GM23248 (cell line): ENCODE results near the gene ALKBH3. TPM values are rescaled to one million over a fixed set of nuclear protein-coding genes. Genes with fewer than 3 reads are reported as not detected.

Experiments used
- DNase-seq: peaks from one replicate; pipeline ENCODE4 v3.0.0-alpha.2; 2015
- H2AFZ ChIP-seq: fragments of 200-600 bp; sonication (generic); 2 replicates; pipeline ENCODE4 v1.6.1; 2016; ENCODE audit warnings: antibody characterized with exemption
- H3F3A ChIP-seq: fragments of 200-600 bp; sonication (generic); 2 replicates; pipeline ENCODE4 v1.6.1; 2016; ENCODE audit warnings: mild to moderate bottlenecking, antibody characterized with exemption, mixed run types; ENCODE audit not compliant: insufficient read depth
- H3K27ac ChIP-seq: fragments of 200-600 bp; sonication (generic); 2 replicates; pipeline ENCODE4 v1.5.1; 2016; ENCODE audit warnings: mild to moderate bottlenecking
- H3K27me3 ChIP-seq: fragments of 200-600 bp; sonication (generic); replicated peaks from 2 replicates; pipeline ENCODE4 v1.6.1; 2016; ENCODE audit warnings: mild to moderate bottlenecking; ENCODE audit not compliant: insufficient read depth
- H3K36me3 ChIP-seq: fragments of 200-600 bp; sonication (generic); 2 replicates; pipeline ENCODE4 v1.6.1; 2016; ENCODE audit warnings: low read depth, mild to moderate bottlenecking
- H3K4me1 ChIP-seq: fragments of 200-600 bp; sonication (generic); 2 replicates; pipeline ENCODE4 v1.6.1; 2016; ENCODE audit warnings: mild to moderate bottlenecking; ENCODE audit not compliant: insufficient read depth
- H3K4me2 ChIP-seq: fragments of 200-600 bp; sonication (generic); one replicate; pipeline ENCODE4 v1.6.1; 2016; ENCODE audit warnings: mild to moderate bottlenecking; ENCODE audit not compliant: unreplicated experiment
- H3K4me3 ChIP-seq: fragments of 200-600 bp; sonication (generic); 2 replicates; pipeline ENCODE4 v1.5.1; 2016; ENCODE audit warnings: mild to moderate bottlenecking
- H3K79me2 ChIP-seq: fragments of 200-600 bp; sonication (generic); 2 replicates; pipeline ENCODE4 v1.6.1; 2016; ENCODE audit warnings: mild to moderate bottlenecking; ENCODE audit not compliant: insufficient read depth
- H3K9ac ChIP-seq: fragments of 200-600 bp; sonication (generic); 2 replicates; pipeline ENCODE4 v1.6.1; 2016; ENCODE audit warnings: mild to moderate bottlenecking
- H3K9me2 ChIP-seq: fragments of 200-600 bp; sonication (generic); 2 replicates; pipeline ENCODE4 v1.6.1; 2016; ENCODE audit warnings: mixed run types, mild to moderate bottlenecking, moderate library complexity; ENCODE audit not compliant: insufficient read depth
- H3K9me3 ChIP-seq: fragments of 200-600 bp; sonication (generic); one replicate; pipeline ENCODE4 v1.6.1; 2017; ENCODE audit warnings: low read depth
- H4K20me1 ChIP-seq: fragments of 200-600 bp; sonication (generic); 2 replicates; pipeline ENCODE4 v1.6.0; 2016; ENCODE audit not compliant: insufficient read depth
- EZH2 ChIP-seq: fragments of 200-600 bp; sonication (generic); IDR thresholded peaks from 2 replicates; pipeline ENCODE4 v1.6.1; 2018; ENCODE audit warnings: antibody characterized with exemption, mild to moderate bottlenecking; ENCODE audit not compliant: insufficient read depth, poor library complexity, severe bottlenecking
- EZH2phosphoT487 ChIP-seq: fragments of 200-600 bp; sonication (generic); IDR thresholded peaks from 2 replicates; pipeline ENCODE4 v1.6.1; 2018; ENCODE audit warnings: antibody characterized with exemption, moderate library complexity, mild to moderate bottlenecking, low read depth; ENCODE audit not compliant: insufficient read depth
- WGBS, 2 experiments: methylation state at CpG; one replicate each; pipeline ENCODE4 v1.1.6; 2015 to 2017; ENCODE audit warnings: low lambda C conversion rate in 2 of 2, low coverage in 1 of 2; ENCODE audit errors: missing lambda C conversion rate in 2 of 2; 5-methylcytosine and 5-hydroxymethylcytosine counted together
- in situ Hi-C: fragments of 300-500 bp; cut with MboI; formaldehyde crosslinking; loops from 2 replicates; pipeline ENCODE4 v1.15.0; 2020
- polyA plus RNA-seq: library from polyadenylated mRNA; unstranded; fragments of >200 nt; fragmentation: Nextera tagmentation; extraction: Ambion mirVana; gene quantifications from 2 replicates; pipeline ENCODE4 v1.2.1, GENCODE V29; 2016
- total RNA-seq: library from RNA; depleted of rRNA; stranded (reverse); fragments of >200 nt; shearing (Covaris generic); gene quantifications from 2 replicates; pipeline ENCODE4 v1.2.3, GENCODE V29; 2014

The ALKBH3 gene
- total and polyA plus RNA-seq, 2 experiments from 2014 or later = 29.3 to 36.6 TPM

GRCh38 chr11:43930868-43931716 lies 50.5 kb downstream of the ALKBH3 start:
- no peak overlapping the region for H3K27ac ChIP-seq
- no peaks in the 10 kb centered on the region for H4K20me1 ChIP-seq
- H3F3A ChIP-seq = no peaks in the 10 kb centered on the region
- peaks cover 7% of the 10 kb centered on the region; the same call in 1 of the 2 replicates for H3K4me1 ChIP-seq
- no peaks in the 10 kb centered on the region for H3K9me3 ChIP-seq
- H3K4me3 ChIP-seq = no peak overlapping the region
- H3K4me2 ChIP-seq = no peak overlapping the region
- no peak overlapping the region for H3K9ac ChIP-seq
- H2AFZ ChIP-seq = no peak overlapping the region
- WGBS, 2 experiments = 58% methylated on average over 10 of the region's 10 CpGs
- no peaks in the 10 kb centered on the region for H3K27me3 ChIP-seq
- H3K36me3 ChIP-seq = no peaks in the 10 kb centered on the region
- TF ChIP-seq EZH2phosphoT487 (no peak), EZH2 (no peak)
- in situ Hi-C loops = no loop called here
- no peak for DNase-seq
- H3K9me2 ChIP-seq = no peaks in the 10 kb centered on the region
- H3K79me2 ChIP-seq = no peaks in the 10 kb centered on the region

- H3K27ac ChIP-seq = no peak overlapping the region
- H3K36me3 ChIP-seq = no peaks in the 10 kb centered on the region
- H3K4me3 ChIP-seq = no peak overlapping the region
- DNase-seq = peak; percentile 14
- H2AFZ ChIP-seq = no peak overlapping the region
- no peaks in the 10 kb centered on the region for H3K9me2 ChIP-seq
- H3K79me2 ChIP-seq = no peaks in the 10 kb centered on the region
- no peaks in the 10 kb centered on the region for H3K27me3 ChIP-seq
- peaks cover 7% of the 10 kb centered on the region; the same call in 1 of the 2 replicates for H3K4me1 ChIP-seq
- H3K9me3 ChIP-seq = no peaks in the 10 kb centered on the region
- in situ Hi-C loops = no loop called here
- no peak for TF ChIP-seq EZH2phosphoT487
- no peak for TF ChIP-seq EZH2
- WGBS, 2 experiments = 72 to 81% methylated on average over 4 of the region's 4 CpGs
- H3K4me2 ChIP-seq = no peak overlapping the region
- H3F3A ChIP-seq = no peaks in the 10 kb centered on the region
- H4K20me1 ChIP-seq = no peaks in the 10 kb centered on the region
- no peak overlapping the region for H3K9ac ChIP-seq
Measured at GRCh38 chr11:43931717-43932039, 51.0 kb downstream of the ALKBH3 start.

DNA sequence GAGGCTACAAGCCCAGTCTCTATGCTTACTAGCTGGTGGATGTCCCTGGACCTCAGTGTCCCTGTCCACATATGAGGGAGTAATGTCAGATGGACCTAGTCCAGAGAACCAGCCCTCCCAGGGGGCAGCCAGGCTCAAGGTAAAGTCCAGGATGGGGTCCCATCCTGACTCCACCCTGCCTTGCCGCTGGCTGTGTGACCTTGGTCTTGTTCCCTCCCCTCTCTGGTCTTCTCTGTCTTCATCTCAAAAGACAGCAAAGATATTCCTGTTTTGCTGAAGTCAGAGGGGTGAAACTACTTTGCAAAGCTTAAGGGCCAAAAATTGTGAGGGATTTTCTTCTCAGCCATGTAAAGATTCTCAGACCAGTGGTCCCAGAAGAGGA lies 52.6 kb downstream of the ALKBH3 start:
- in situ Hi-C loops = no loop called here
- no peak overlapping the region for H3K4me2 ChIP-seq

DNA sequence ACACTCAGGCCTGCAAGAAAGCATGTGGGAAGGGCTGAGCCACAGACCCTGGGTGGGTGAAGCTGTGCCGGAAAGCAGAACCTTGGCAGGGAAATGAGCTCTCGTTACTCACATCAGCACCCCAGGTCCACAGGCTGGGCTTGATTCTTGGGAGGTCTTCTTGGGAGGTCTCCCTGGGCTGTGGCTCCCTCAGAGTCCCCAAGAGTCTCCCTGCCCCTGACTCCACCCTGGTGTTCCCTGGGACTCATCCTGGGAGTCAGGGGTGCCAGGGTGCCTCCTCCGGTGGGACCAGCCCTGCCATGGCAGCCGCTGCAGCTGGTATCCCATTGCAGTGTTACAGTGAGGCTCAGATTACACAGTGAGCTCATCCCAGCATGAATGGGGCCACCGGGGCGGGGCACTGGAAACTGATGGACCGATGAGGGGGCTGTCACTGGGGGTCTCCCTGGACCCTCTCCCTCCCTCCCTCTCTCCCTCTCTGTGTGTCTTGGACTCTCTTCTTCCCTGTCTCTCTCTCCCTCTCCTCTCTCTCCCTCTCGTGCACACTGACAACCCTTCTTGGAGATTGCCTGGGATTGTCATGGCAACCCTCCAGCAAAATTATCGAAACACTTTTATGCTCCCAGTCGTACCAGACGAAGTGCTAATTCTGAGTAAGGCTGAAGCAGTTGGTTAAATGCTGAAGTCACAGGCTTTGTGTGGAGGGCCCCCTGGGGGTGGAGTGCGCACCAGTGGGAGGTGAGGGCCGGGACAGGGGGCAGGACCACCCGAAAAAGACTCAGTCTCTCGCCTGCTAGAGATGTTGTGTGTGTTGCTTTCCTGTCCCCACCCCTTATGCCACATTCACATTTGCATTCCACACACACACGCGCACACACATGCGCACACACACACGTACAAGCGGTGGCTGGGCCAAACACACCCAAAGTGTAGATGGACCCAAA lies 53.2 kb downstream of the ALKBH3 start:
- TF ChIP-seq EZH2 (no peak), EZH2phosphoT487 (no peak)
- Histone ChIP-seq H4K20me1 (no peaks in the 10 kb centered on the region), H3K36me3 (no peaks in the 10 kb centered on the region), H3K27me3 (no peaks in the 10 kb centered on the region), H3K4me3 (no peak overlapping the region), H3F3A (peaks cover 10% of the 10 kb centered on the region; the same call in 1 of the 2 replicates), H3K27ac (no peak overlapping the region), H3K9me3 (no peaks in the 10 kb centered on the region), H2AFZ (peak overlapping the region; percentile 46; the same call in 1 of the 2 replicates), H3K9me2 (no peaks in the 10 kb centered on the region), H3K4me1 (peaks cover 21% of the 10 kb centered on the region), H3K9ac (no peak overlapping the region), H3K4me2 (no peak overlapping the region), H3K79me2 (no peaks in the 10 kb centered on the region)
- peak; percentile 70 for DNase-seq
- in situ Hi-C loops = no loop called here
- WGBS, 2 experiments = 24 to 27% methylated on average over 19 to 20 of the region's 20 CpGs

More for the DNA sequence above, 52.6 kb downstream of the ALKBH3 start:
- Histone ChIP-seq H3K9me2 (no peaks in the 10 kb centered on the region), H3K79me2 (no peaks in the 10 kb centered on the region), H3K36me3 (no peaks in the 10 kb centered on the region), H3K4me3 (no peak overlapping the region), H3K9ac (no peak overlapping the region), H2AFZ (peak overlapping the region; percentile 46; the same call in 1 of the 2 replicates), H3K9me3 (no peaks in the 10 kb centered on the region), H3K27ac (no peak overlapping the region), H3K4me1 (peaks cover 19% of the 10 kb centered on the region), H3K27me3 (no peaks in the 10 kb centered on the region), H3F3A (peaks cover 8% of the 10 kb centered on the region; the same call in 1 of the 2 replicates), H4K20me1 (no peaks in the 10 kb centered on the region)
- WGBS, 2 experiments = 43 to 91% methylated on average over 1 of the region's 1 CpG
- no peak for DNase-seq
- TF ChIP-seq EZH2phosphoT487 (no peak), EZH2 (no peak)
